A549 (cell line): ENCODE results near the gene NOX3. TPM values are rescaled to one million over a fixed set of nuclear protein-coding genes. Genes with fewer than 3 reads are reported as not detected.

Source experiments
- ATAC-seq, 2 experiments: fragments of 200-7000 bp in 1 of 2; fragments of >200 bp in 1 of 2; cut with Nextera tagmentation in 1 of 2; cut with Tn5 transposase in 1 of 2; 3 replicates each; pipeline versions ENCODE4 v1.8.0 to v1.9.1; 2018 to 2020; ENCODE audit warnings: mild to moderate bottlenecking in 1 of 2, moderate library complexity in 1 of 2
- CTCF ChIA-PET: fragments of 300-600 bp; sonication (Branson Sonifier 250); formaldehyde crosslinking; extraction: SDS; loops from one replicate; lab custom pipeline; 2021; ENCODE audit warnings: antibody characterized with exemption, inconsistent platforms; lab: Yijun Ruan, JAX
- POLR2A ChIA-PET: fragments of 350-600 bp; formaldehyde crosslinking; extraction: SDS; loops from one replicate; lab custom pipeline; 2021; ENCODE audit warnings: antibody characterized with exemption, inconsistent platforms; lab: Yijun Ruan, JAX
- DNase-seq, 2 experiments: peaks; one replicate each; pipeline versions ENCODE4 v3.0.0 to v3.0.0-alpha.2; 2011 to 2016; ENCODE audit warnings: low read depth in 1 of 2, low spot score in 1 of 2
- FAIRE-seq: peaks from 2 replicates; lab custom pipeline; 2011; peaks lifted over from hg19 to GRCh38; lab: Jason Lieb, UNC
- H3K27ac ChIP-seq, 2 experiments: fragments of >200 bp; sonication (Bioruptor Twin); formaldehyde crosslinking; 3 replicates each; pipeline ENCODE4 v1.5.1; 2016 to 2017
- H3K4me1 ChIP-seq: fragments of >200 bp; sonication (Bioruptor Twin); formaldehyde crosslinking; 3 replicates; pipeline ENCODE4 v1.6.1; 2016
- H3K4me2 ChIP-seq: fragments of >200 bp; sonication (Bioruptor Twin); formaldehyde crosslinking; 3 replicates; pipeline ENCODE4 v1.6.1; 2016
- H3K4me3 ChIP-seq: fragments of >200 bp; sonication (Bioruptor Twin); formaldehyde crosslinking; 3 replicates; pipeline ENCODE4 v1.5.1; 2016
- H3K9me3 ChIP-seq: fragments of >200 bp; sonication (Bioruptor Twin); formaldehyde crosslinking; 3 replicates; pipeline ENCODE4 v1.6.1; 2016
- CHD4 ChIP-seq: fragments of 200-600 bp; sonication (generic); IDR thresholded peaks from 2 replicates; pipeline ENCODE4 v1.6.1; 2016; ENCODE audit warnings: antibody characterized with exemption, mild to moderate bottlenecking, borderline replicate concordance
- EHF ChIP-seq: fragments of 250-450 bp; sonication (Bioruptor Pico); IDR thresholded peaks from 2 replicates; pipeline ENCODE4 v1.5.0; 2020; ENCODE audit warnings: mild to moderate bottlenecking
- ESRRA ChIP-seq: fragments of 150-350 bp; IDR thresholded peaks from 2 replicates; pipeline ENCODE4 v1.6.1; 2014; ENCODE audit warnings: mild to moderate bottlenecking, low read length, borderline replicate concordance
- GATA3 ChIP-seq: IDR thresholded peaks from 2 replicates; pipeline ENCODE4 v1.6.1; 2012; ENCODE audit warnings: borderline replicate concordance
- HDAC2 ChIP-seq: fragments of 200-600 bp; sonication (generic); IDR thresholded peaks from 2 replicates; pipeline ENCODE4 v1.6.1; 2016
- HES2 ChIP-seq: fragments of >200 bp; sonication (Bioruptor Twin); formaldehyde crosslinking; IDR thresholded peaks from 2 replicates; pipeline ENCODE4 v1.6.1; 2016
- HEYL ChIP-seq: fragments of 250-450 bp; sonication (Bioruptor Pico); IDR thresholded peaks from 2 replicates; pipeline ENCODE4 v1.8.0; 2021; ENCODE audit warnings: mild to moderate bottlenecking, moderate library complexity
- HMGXB4 ChIP-seq: fragments of 250-450 bp; sonication (Bioruptor Pico); IDR thresholded peaks from 2 replicates; pipeline ENCODE4 v1.5.0; 2021; ENCODE audit warnings: mild to moderate bottlenecking, moderate library complexity, borderline replicate concordance
- KDM1A ChIP-seq: fragments of 200-600 bp; sonication (generic); IDR thresholded peaks from 2 replicates; pipeline ENCODE4 v1.6.1; 2016; ENCODE audit warnings: low read depth, mild to moderate bottlenecking
- KDM5A ChIP-seq: fragments of 200-600 bp; sonication (generic); IDR thresholded peaks from 2 replicates; pipeline ENCODE4 v1.6.1; 2016; ENCODE audit warnings: antibody characterized with exemption, mild to moderate bottlenecking
- MYC ChIP-seq: IDR thresholded peaks from 2 replicates; pipeline ENCODE4 v1.6.1; 2012; ENCODE audit warnings: mild to moderate bottlenecking, inconsistent platforms, low read length, improper control_type of control experiment, borderline replicate concordance
- NPAS2 ChIP-seq: fragments of 250-450 bp; sonication (Bioruptor Pico); IDR thresholded peaks from 2 replicates; pipeline ENCODE4 v1.8.0; 2022; ENCODE audit warnings: mild to moderate bottlenecking, moderate library complexity, borderline replicate concordance
- POLR2AphosphoS2 ChIP-seq: conservative IDR thresholded peaks from 2 replicates; pipeline ENCODE4 v1.6.1; 2012; ENCODE audit warnings: low read length, improper control_type of control experiment, inconsistent platforms
- RAD21 ChIP-seq, 2 experiments: fragments of >200 bp in 1 of 2; sonication (Bioruptor Twin) in 1 of 2; formaldehyde crosslinking in 1 of 2; IDR thresholded peaks in 1 of 2; conservative IDR thresholded peaks in 1 of 2; 2 replicates in 1 of 2; 3 replicates in 1 of 2; pipeline ENCODE4 v1.6.1; 2012 to 2018; ENCODE audit warnings: inconsistent platforms in 1 of 2
- RFX5 ChIP-seq: fragments of 450-650 bp; IDR thresholded peaks from 2 replicates; pipeline ENCODE4 v1.7.1; 2014; ENCODE audit warnings: antibody characterized with exemption, mild to moderate bottlenecking, moderate library complexity
- RNF2 ChIP-seq: fragments of 200-600 bp; sonication (generic); IDR thresholded peaks from 2 replicates; pipeline ENCODE4 v1.6.1; 2016; ENCODE audit warnings: low read depth, mild to moderate bottlenecking, antibody characterized with exemption, moderate library complexity, borderline replicate concordance
- SREBF2 ChIP-seq: fragments of 450-650 bp; IDR thresholded peaks from 2 replicates; pipeline ENCODE4 v1.6.1; 2014; ENCODE audit warnings: mild to moderate bottlenecking, moderate library complexity
- TP53 ChIP-seq: fragments of 250-450 bp; sonication (Bioruptor Pico); IDR thresholded peaks from 2 replicates; pipeline ENCODE4 v1.5.0; 2021; ENCODE audit warnings: mild to moderate bottlenecking, moderate library complexity
- WGBS: methylation state at CpG from one replicate; pipeline ENCODE4 v1.1.6; 2017; ENCODE audit errors: missing lambda C conversion rate; 5-methylcytosine and 5-hydroxymethylcytosine counted together
- polyA plus RNA-seq, 4 experiments: library from polyadenylated mRNA; depleted of rRNA in 3 of 4; stranded (reverse); fragments of >200 nt; fragmentation: RNase III in 1 of 4; extraction: RNeasy Plus Mini Kit Qiagen cat#74134 plus additional on column Dnase treatment in 1 of 4; gene quantifications; 2 replicates in 3 of 4; 3 replicates in 1 of 4; pipeline ENCODE4 v1.2.3, GENCODE V29; 2011 to 2017
- TF ChIP-seq, protein P1 (sequence below): fragments of >200 bp; sonication (Bioruptor Twin); formaldehyde crosslinking; IDR thresholded peaks from 3 replicates; pipeline ENCODE4 v1.5.1; 2016
- TF ChIP-seq, protein P2 (sequence below): fragments of 450-650 bp; IDR thresholded peaks from 2 replicates; pipeline ENCODE4 v1.6.1; 2014; ENCODE audit warnings: antibody characterized with exemption

NOX3 gene
- polyA plus RNA-seq, 2 of the 4 experiments (the other 2 are of a cell fraction), result not detected

- no peak for TF ChIP-seq RAD21 (conservative IDR thresholded peaks at IDR 0.05 in 1 of 2, IDR thresholded peaks at IDR 0.05 in 1 of 2)
- TF ChIP-seq RFX5, result no peak
- no peak for TF ChIP-seq SREBF2
- TF ChIP-seq CHD4, result no peak
- TF ChIP-seq KDM5A, result no peak
- no peak for TF ChIP-seq RNF2
- TF ChIP-seq NPAS2 (CRISPR knock-in tag), result no peak
These were observed 35.1 kb downstream of the NOX3 start (continued) for GRCh38 chr6:155420492-155420891.

GRCh38 chr6:155419161-155419560 is 36.5 kb downstream of the NOX3 start:
- no peak for FAIRE-seq
- ChIA-PET POLR2A (no interaction called here), CTCF (interaction anchor here (1.0 kb wide), 1 partner anchor 9 kb away, joined by 3 read pairs; no protein-coding TSS in a partner anchor)
- no peak for TF ChIP-seq HMGXB4 (CRISPR knock-in tag)
- no peak for TF ChIP-seq POLR2AphosphoS2
- TF ChIP-seq HEYL (CRISPR knock-in tag), result no peak
- TF ChIP-seq HDAC2, result no peak
- TF ChIP-seq, protein P1, sequence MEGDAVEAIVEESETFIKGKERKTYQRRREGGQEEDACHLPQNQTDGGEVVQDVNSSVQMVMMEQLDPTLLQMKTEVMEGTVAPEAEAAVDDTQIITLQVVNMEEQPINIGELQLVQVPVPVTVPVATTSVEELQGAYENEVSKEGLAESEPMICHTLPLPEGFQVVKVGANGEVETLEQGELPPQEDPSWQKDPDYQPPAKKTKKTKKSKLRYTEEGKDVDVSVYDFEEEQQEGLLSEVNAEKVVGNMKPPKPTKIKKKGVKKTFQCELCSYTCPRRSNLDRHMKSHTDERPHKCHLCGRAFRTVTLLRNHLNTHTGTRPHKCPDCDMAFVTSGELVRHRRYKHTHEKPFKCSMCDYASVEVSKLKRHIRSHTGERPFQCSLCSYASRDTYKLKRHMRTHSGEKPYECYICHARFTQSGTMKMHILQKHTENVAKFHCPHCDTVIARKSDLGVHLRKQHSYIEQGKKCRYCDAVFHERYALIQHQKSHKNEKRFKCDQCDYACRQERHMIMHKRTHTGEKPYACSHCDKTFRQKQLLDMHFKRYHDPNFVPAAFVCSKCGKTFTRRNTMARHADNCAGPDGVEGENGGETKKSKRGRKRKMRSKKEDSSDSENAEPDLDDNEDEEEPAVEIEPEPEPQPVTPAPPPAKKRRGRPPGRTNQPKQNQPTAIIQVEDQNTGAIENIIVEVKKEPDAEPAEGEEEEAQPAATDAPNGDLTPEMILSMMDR, result no peak
- TF ChIP-seq GATA3, result no peak
- TF ChIP-seq TP53 (CRISPR knock-in tag), result no peak
- no peak for TF ChIP-seq HES2
- no peak for TF ChIP-seq EHF (CRISPR knock-in tag)
- TF ChIP-seq, protein P2, sequence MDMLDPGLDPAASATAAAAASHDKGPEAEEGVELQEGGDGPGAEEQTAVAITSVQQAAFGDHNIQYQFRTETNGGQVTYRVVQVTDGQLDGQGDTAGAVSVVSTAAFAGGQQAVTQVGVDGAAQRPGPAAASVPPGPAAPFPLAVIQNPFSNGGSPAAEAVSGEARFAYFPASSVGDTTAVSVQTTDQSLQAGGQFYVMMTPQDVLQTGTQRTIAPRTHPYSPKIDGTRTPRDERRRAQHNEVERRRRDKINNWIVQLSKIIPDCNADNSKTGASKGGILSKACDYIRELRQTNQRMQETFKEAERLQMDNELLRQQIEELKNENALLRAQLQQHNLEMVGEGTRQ, result no peak
- TF ChIP-seq MYC, result no peak
- TF ChIP-seq ESRRA, result no peak
- no peak for TF ChIP-seq SREBF2
- no peak for TF ChIP-seq KDM5A
- no peak for TF ChIP-seq KDM1A
- ATAC-seq, result no peak
- Histone ChIP-seq H3K4me3 (no peak overlapping the region), H3K27ac (no peak overlapping the region), H3K4me1 (no peaks in the 10 kb centered on the region), H3K4me2 (no peak overlapping the region), H3K9me3 (no peaks in the 10 kb centered on the region)
- WGBS, result 86% methylated on average over 4 of the region's 4 CpGs
- DNase-seq, result no peak
